Mesenchymal stem cell (in vitro differentiated cells and primary cell): ENCODE data around the gene GLMN.

Experiments used
- DNase-seq: peaks from one replicate; pipeline ENCODE4 v3.0.0-alpha.2; 2013
- H2AFZ ChIP-seq: one replicate; pipeline ENCODE4 v1.6.1; 2013; ENCODE audit warnings: low read depth, mild to moderate bottlenecking, control low read depth, inconsistent platforms, low read length, moderate library complexity
- H2AK5ac ChIP-seq: 2 replicates; pipeline ENCODE4 v1.6.1; 2013; ENCODE audit warnings: low read length, moderate library complexity, mild to moderate bottlenecking, inconsistent platforms; ENCODE audit not compliant: severe bottlenecking
- H2BK120ac ChIP-seq: one replicate; pipeline ENCODE4 v1.6.1; 2013; ENCODE audit warnings: low read depth, mild to moderate bottlenecking, inconsistent platforms, low read length, moderate library complexity
- H2BK12ac ChIP-seq, 2 experiments: one replicate each; pipeline ENCODE4 v1.6.1; 2013; ENCODE audit warnings: inconsistent platforms in 2 of 2, low read length in 2 of 2, mild to moderate bottlenecking in 2 of 2, moderate library complexity in 2 of 2, control low read depth in 1 of 2
- H2BK15ac ChIP-seq: one replicate; pipeline ENCODE4 v1.6.1; 2013; ENCODE audit warnings: mild to moderate bottlenecking, low read depth, inconsistent platforms; ENCODE audit not compliant: poor library complexity, severe bottlenecking
- H2BK5ac ChIP-seq: 2 replicates; pipeline ENCODE4 v1.6.1; 2013; ENCODE audit warnings: low read depth, mild to moderate bottlenecking, low read length, control low read depth, inconsistent platforms; ENCODE audit not compliant: poor library complexity, severe bottlenecking
- H3K14ac ChIP-seq, 2 experiments: one replicate each; pipeline ENCODE4 v1.6.1; 2013; ENCODE audit warnings: inconsistent platforms in 2 of 2, low read length in 2 of 2, control low read depth in 1 of 2, mild to moderate bottlenecking in 1 of 2, moderate library complexity in 1 of 2
- H3K18ac ChIP-seq, 2 experiments: one replicate each; pipeline ENCODE4 v1.6.1; 2013; ENCODE audit warnings: inconsistent platforms in 2 of 2, low read length in 2 of 2, control low read depth in 1 of 2, low read depth in 1 of 2, mild to moderate bottlenecking in 1 of 2
- H3K23ac ChIP-seq, 2 experiments: one replicate each; pipeline ENCODE4 v1.6.1; 2013; ENCODE audit warnings: inconsistent platforms in 2 of 2, low read length in 2 of 2, mild to moderate bottlenecking in 2 of 2, moderate library complexity in 2 of 2, control low read depth in 1 of 2
- H3K27ac ChIP-seq: 2 replicates; pipeline ENCODE4 v1.5.1; 2013; ENCODE audit warnings: mild to moderate bottlenecking, moderate library complexity, low read length, control low read depth, inconsistent platforms; ENCODE audit not compliant: poor library complexity, severe bottlenecking
- H3K27me3 ChIP-seq, 2 experiments: 2 replicates each; pipeline versions ENCODE4 v1.6.1 to v1.7.0; 2013; ENCODE audit warnings: low read length in 2 of 2, mild to moderate bottlenecking in 2 of 2, moderate library complexity in 2 of 2, control low read depth in 1 of 2, inconsistent platforms in 1 of 2; ENCODE audit not compliant: control insufficient read depth in 1 of 2, insufficient read depth in 1 of 2
- H3K36me3 ChIP-seq, 2 experiments: 2 replicates each; pipeline versions ENCODE4 v1.6.1 to v1.7.0; 2013; ENCODE audit warnings: low read length in 2 of 2, control low read depth in 1 of 2, inconsistent platforms in 1 of 2, low read depth in 1 of 2, mild to moderate bottlenecking in 1 of 2; ENCODE audit not compliant: insufficient read depth in 2 of 2, control insufficient read depth in 1 of 2
- H3K4ac ChIP-seq, 2 experiments: one replicate each; pipeline ENCODE4 v1.6.1; 2013; ENCODE audit warnings: inconsistent platforms in 2 of 2, low read length in 2 of 2, mild to moderate bottlenecking in 2 of 2, moderate library complexity in 2 of 2, control low read depth in 1 of 2, low read depth in 1 of 2
- H3K4me1 ChIP-seq: 2 replicates; pipeline ENCODE4 v1.6.1; 2013; ENCODE audit warnings: low read depth, low read length, control low read depth; ENCODE audit not compliant: control insufficient read depth, insufficient read depth
- H3K4me2 ChIP-seq: 2 replicates; pipeline ENCODE4 v1.6.1; 2013; ENCODE audit warnings: low read length, mild to moderate bottlenecking, inconsistent platforms; ENCODE audit not compliant: poor library complexity, severe bottlenecking
- H3K4me3 ChIP-seq, 2 experiments: 2 replicates each; pipeline versions ENCODE4 v1.5.1 to v1.7.0; 2013; ENCODE audit warnings: low read length in 2 of 2, mild to moderate bottlenecking in 2 of 2, control low read depth in 1 of 2, low read depth in 1 of 2; ENCODE audit not compliant: insufficient read depth in 1 of 2
- H3K79me1 ChIP-seq: replicated peaks from 2 replicates; pipeline ENCODE4 v1.6.1; 2013; ENCODE audit warnings: mild to moderate bottlenecking, control low read depth, low read length, inconsistent platforms; ENCODE audit not compliant: poor library complexity, severe bottlenecking
- H3K9ac ChIP-seq: 2 replicates; pipeline ENCODE4 v1.7.0; 2013; ENCODE audit warnings: mild to moderate bottlenecking, low read length, moderate library complexity
- H3K9me3 ChIP-seq: 2 replicates; pipeline ENCODE4 v1.7.0; 2013; ENCODE audit warnings: mild to moderate bottlenecking, low read length; ENCODE audit not compliant: control insufficient read depth
- H4K8ac ChIP-seq: one replicate; pipeline ENCODE4 v1.6.1; 2013; ENCODE audit warnings: inconsistent platforms, mild to moderate bottlenecking, low read length, moderate library complexity
- H4K91ac ChIP-seq: one replicate; pipeline ENCODE4 v1.6.1; 2013; ENCODE audit warnings: mild to moderate bottlenecking, low read length, inconsistent platforms
- WGBS: methylation state at CpG from one replicate; pipeline ENCODE4 v1.1.7; 2013; ENCODE audit warnings: mixed read lengths; 5-methylcytosine and 5-hydroxymethylcytosine counted together

GLMN gene

DNA sequence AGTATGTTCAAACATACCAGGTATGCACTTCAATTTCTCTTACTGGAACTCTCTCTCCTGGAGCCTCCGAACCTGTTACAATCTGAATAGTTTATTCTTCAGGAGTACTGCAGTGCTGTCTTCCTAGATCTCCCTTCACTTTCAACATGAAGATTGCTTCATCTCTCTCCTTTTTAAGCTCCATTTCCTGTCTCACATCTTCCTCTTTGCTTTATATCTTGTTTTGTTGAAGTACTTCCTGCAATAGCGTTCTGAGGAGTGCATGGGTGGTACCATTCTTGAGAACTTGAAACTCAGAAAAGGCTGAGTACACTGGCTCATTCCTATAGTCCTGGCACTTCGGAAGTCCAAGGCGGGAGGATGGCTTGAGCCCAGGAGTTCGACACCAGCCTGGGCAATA lies 96.8 kb downstream of the GLMN start:
- Histone ChIP-seq H3K27me3 (no peaks in the 10 kb centered on the region), H2BK15ac (no peak overlapping the region), H2AFZ (no peak overlapping the region), H2AK5ac (no peak overlapping the region), H3K4ac (no peak overlapping the region), H3K79me1 (no peaks in the 10 kb centered on the region), H3K4me1 (no peaks in the 10 kb centered on the region), H3K18ac (no peak overlapping the region), H3K9me3 (peaks cover 12% of the 10 kb centered on the region), H3K9ac (no peak overlapping the region), H3K36me3 (no peaks in the 10 kb centered on the region), H2BK120ac (no peak overlapping the region), H3K23ac (no peak overlapping the region), H3K27ac (no peak overlapping the region), H2BK12ac (no peak overlapping the region), H3K14ac (no peak overlapping the region), H4K8ac (no peak overlapping the region), H3K4me2 (no peak overlapping the region), H3K4me3 (no peak overlapping the region), H2BK5ac (no peak overlapping the region), H4K91ac (no peak overlapping the region)
- 83% methylated on average over 3 of the region's 5 CpGs for WGBS
- DNase-seq: no peak
